K562 (cell line): ENCODE data around the gene ALDOC. TPM values are rescaled to one million over a fixed set of nuclear protein-coding genes. Genes with fewer than 3 reads are reported as not detected.
A peak's percentile ranks its signal among the peaks of the same experiment; 100 is the strongest.

Experiments
- ATAC-seq: fragments of 200-7000 bp; cut with Tn5 transposase; 3 replicates; pipeline ENCODE4 v1.9.1; 2020; ENCODE audit warnings: moderate library complexity
- BruUV-seq: library from RNA; stranded (reverse); fragments of 400-500 nt; replicated peaks from 2 replicates; lab custom pipeline; 2021; lab: Mats Ljungman, UMichigan
- CTCF ChIA-PET: fragments of 300-600 bp; formaldehyde crosslinking; extraction: SDS; loops from one replicate; lab custom pipeline; 2021; ENCODE audit warnings: low intra/inter-chr PET ratio; lab: Yijun Ruan, JAX
- POLR2A ChIA-PET: fragments of 300-600, 350-650 bp; sonication (Branson Sonifier 250); formaldehyde crosslinking; extraction: SDS; loops from one replicate; lab custom pipeline; 2021; ENCODE audit warnings: antibody characterized with exemption, inconsistent platforms; lab: Yijun Ruan, JAX
- DNase-seq, 4 experiments: peaks; one replicate each; pipeline versions ENCODE4 v3.0.0 to v3.0.0-alpha.2; 2011 to 2018; ENCODE audit warnings: low spot score in 3 of 4, mixed read lengths in 3 of 4; ENCODE audit errors: extremely low read depth in 1 of 4
- FAIRE-seq: peaks from 2 replicates; lab custom pipeline; 2011; peaks lifted over from hg19 to GRCh38; lab: Jason Lieb, UNC
- H2AFZ ChIP-seq: 2 replicates; pipeline ENCODE4 v1.6.0; 2011; ENCODE audit warnings: low read depth, low read length, control low read depth, inconsistent platforms
- H3K27ac ChIP-seq: fragments of 200-600 bp; 3 replicates; pipeline ENCODE4 v1.8.0; 2011; ENCODE audit warnings: low read depth, mild to moderate bottlenecking, control low read depth, inconsistent platforms, low read length, moderate library complexity, mixed read lengths; ENCODE audit errors: extremely low read depth
- H3K27me3 ChIP-seq, 2 experiments: fragments of 300-600 bp in 1 of 2; 2 replicates in 1 of 2; 3 replicates in 1 of 2; pipeline versions ENCODE4 v1.6.0 to v1.8.0; 2011; ENCODE audit warnings: inconsistent platforms in 2 of 2, low read length in 2 of 2, mild to moderate bottlenecking in 1 of 2, mixed read lengths in 1 of 2, moderate library complexity in 1 of 2; ENCODE audit not compliant: control insufficient read depth in 2 of 2, insufficient read depth in 2 of 2
- H3K36me3 ChIP-seq: fragments of 300-600 bp; 3 replicates; pipeline ENCODE4 v1.8.0; 2011; ENCODE audit warnings: mild to moderate bottlenecking, low read length, inconsistent platforms; ENCODE audit not compliant: control insufficient read depth, insufficient read depth
- H3K4me1 ChIP-seq, 2 experiments: fragments of 200-600 bp in 1 of 2; replicated peaks in 1 of 2; 2 replicates in 1 of 2; 3 replicates in 1 of 2; pipeline versions ENCODE4 v1.5.1 to v1.8.0; 2011; ENCODE audit warnings: inconsistent platforms in 2 of 2, low read length in 2 of 2, mild to moderate bottlenecking in 1 of 2, mixed read lengths in 1 of 2, moderate library complexity in 1 of 2; ENCODE audit not compliant: control insufficient read depth in 2 of 2, insufficient read depth in 2 of 2
- H3K4me2 ChIP-seq: 2 replicates; pipeline ENCODE4 v1.6.1; 2011; ENCODE audit warnings: low read length, control low read depth, inconsistent platforms, mixed read lengths; ENCODE audit not compliant: insufficient read depth
- H3K4me3 ChIP-seq: fragments of 200-600 bp; sonication (generic), shearing (Covaris generic); 2 replicates; pipeline ENCODE4 v1.5.1; 2016; ENCODE audit warnings: control low read depth, inconsistent platforms
- H3K79me2 ChIP-seq: fragments of 200-600 bp; 3 replicates; pipeline ENCODE4 v1.8.0; 2011; ENCODE audit warnings: low read length, inconsistent platforms; ENCODE audit not compliant: control insufficient read depth, insufficient read depth
- H3K9ac ChIP-seq, 2 experiments: 2 replicates each; pipeline versions ENCODE4 v1.6.0 to v1.6.1; 2011; ENCODE audit warnings: low read depth in 2 of 2, low read length in 2 of 2, control low read depth in 1 of 2, inconsistent platforms in 1 of 2, mild to moderate bottlenecking in 1 of 2, mixed read lengths in 1 of 2; ENCODE audit not compliant: insufficient read depth in 1 of 2
- H3K9me1 ChIP-seq: one replicate; pipeline ENCODE4 v1.6.0; 2011; ENCODE audit warnings: inconsistent platforms, mild to moderate bottlenecking, low read length, moderate library complexity; ENCODE audit not compliant: control insufficient read depth, insufficient read depth
- H3K9me3 ChIP-seq: replicated peaks from 2 replicates; pipeline ENCODE4 v1.5.1; 2011; ENCODE audit warnings: low read depth, low read length, inconsistent platforms; ENCODE audit not compliant: control insufficient read depth, insufficient read depth
- H4K20me1 ChIP-seq: replicated peaks from 2 replicates; pipeline ENCODE4 v1.6.1; 2011; ENCODE audit warnings: low read length, inconsistent platforms, mixed read lengths; ENCODE audit not compliant: control insufficient read depth, insufficient read depth
- EGR1 ChIP-seq: fragments of 450-650 bp; conservative IDR thresholded peaks from 2 replicates; pipeline ENCODE4 v1.6.1; 2017; ENCODE audit warnings: mild to moderate bottlenecking
- ELF2 ChIP-seq: fragments of 250-450 bp; sonication (Bioruptor Pico); IDR thresholded peaks from 2 replicates; pipeline ENCODE4 v1.5.0; 2021; ENCODE audit warnings: mild to moderate bottlenecking
- FOS ChIP-seq: IDR thresholded peaks from 3 replicates; pipeline ENCODE4 v1.6.1; 2011; ENCODE audit not compliant: insufficient read length; ENCODE audit errors: extremely low read depth
- KAT8 ChIP-seq: fragments of 450-650 bp; IDR thresholded peaks from 2 replicates; pipeline ENCODE4 v1.6.1; 2016; ENCODE audit warnings: low read depth, mild to moderate bottlenecking
- NFIC ChIP-seq: fragments of 450-650 bp; IDR thresholded peaks from 2 replicates; pipeline ENCODE4 v1.6.1; 2017; ENCODE audit warnings: mild to moderate bottlenecking, inconsistent platforms
- RBBP5 ChIP-seq: fragments of 200-600 bp; sonication (generic); IDR thresholded peaks from 2 replicates; pipeline ENCODE4 v1.6.1; 2012; ENCODE audit warnings: borderline replicate concordance, mild to moderate bottlenecking, low read length, control low read depth, inconsistent platforms; ENCODE audit not compliant: insufficient read depth, poor library complexity, severe bottlenecking
- RBM22 ChIP-seq: fragments of 200-400 bp; formaldehyde crosslinking; IDR thresholded peaks from 2 replicates; pipeline ENCODE4 v1.6.1; 2018; ENCODE audit warnings: low read length, low read depth; ENCODE audit not compliant: poor library complexity, severe bottlenecking
- RBM25 ChIP-seq: fragments of 200-400 bp; formaldehyde crosslinking; IDR thresholded peaks from 2 replicates; pipeline ENCODE4 v1.6.1; 2018; ENCODE audit warnings: low read length, low read depth, moderate library complexity; ENCODE audit not compliant: severe bottlenecking
- SAP30 ChIP-seq: fragments of 200-600 bp; sonication (generic); IDR thresholded peaks from 2 replicates; pipeline ENCODE4 v1.6.1; 2012; ENCODE audit warnings: borderline replicate concordance, low read depth, mild to moderate bottlenecking, moderate library complexity, low read length, control low read depth, inconsistent platforms; ENCODE audit not compliant: insufficient read depth, poor library complexity, severe bottlenecking
- SMARCA4 ChIP-seq: fragments of 450-650 bp; IDR thresholded peaks from 2 replicates; pipeline ENCODE4 v1.6.1; 2016
- TAF15 ChIP-seq: fragments of 200-400 bp; formaldehyde crosslinking; IDR thresholded peaks from 2 replicates; pipeline ENCODE4 v1.6.1; 2017; ENCODE audit warnings: mild to moderate bottlenecking, low read depth, low read length, moderate library complexity
- ZNF431 ChIP-seq: sonication (generic); formaldehyde crosslinking; IDR thresholded peaks from 2 replicates; pipeline ENCODE4 v1.8.0; 2022; ENCODE audit warnings: mild to moderate bottlenecking, missing genetic modification reagents
- ZNF584 ChIP-seq: fragments of 200-800 bp; sonication (Bioruptor generic); IDR thresholded peaks from 2 replicates; pipeline ENCODE4 v1.6.1; 2016; ENCODE audit warnings: low read depth, mild to moderate bottlenecking, missing genetic modification characterization, missing compliant biosample characterization
- WGBS: fragments of 100-300 bp; shearing (Covaris generic); methylation state at CpG from one replicate; pipeline ENCODE4 v1.1.6; 2016; ENCODE audit warnings: low coverage, mixed read lengths; ENCODE audit not compliant: insufficient coverage; ENCODE audit errors: missing lambda C conversion rate; 5-methylcytosine and 5-hydroxymethylcytosine counted together
- in situ Hi-C: fragments of 300-500 bp; cut with MboI; formaldehyde crosslinking; loops from 4 replicates; pipeline ENCODE4 v1.15.0; 2018; ENCODE audit warnings: inconsistent platforms, mixed read lengths
- intact Hi-C: fragments of 100-400 bp; cut with micrococcal nuclease; formaldehyde crosslinking; loops from 2 replicates; pipeline ENCODE4 v1.14.2; 2022
- polyA plus RNA-seq, 8 experiments: library from polyadenylated mRNA; depleted of rRNA in 4 of 8; stranded (reverse) in 5 of 8; unstranded in 3 of 8; fragments of >200 nt; fragmentation: Nextera tagmentation in 2 of 8; fragmentation: Illumina TruSeq in 1 of 8; extraction: Ambion mirVana in 2 of 8; extraction: Trizol in 1 of 8; gene quantifications; 2 replicates each; pipeline versions ENCODE4 v1.2.1 to v1.2.3, GENCODE V29; 2011 to 2014; ENCODE audit warnings: inconsistent platforms in 1 of 8, missing spikeins in 1 of 8
- total RNA-seq, 7 experiments: library from RNA; depleted of rRNA in 6 of 7; stranded (reverse); fragments of >200 nt in 6 of 7; fragmentation: Illumina TruSeq in 2 of 7; extraction: Trizol in 2 of 7; gene quantifications; 2 replicates each; pipeline versions ENCODE4 v1.2.1 to v1.2.3, GENCODE V29; 2011 to 2021; ENCODE audit warnings: low replicate concordance in 1 of 7
- TF ChIP-seq, protein P1 (sequence below), 2 experiments: fragments of 450-650 bp; conservative IDR thresholded peaks; 2 replicates each; pipeline ENCODE4 v1.6.1; 2017; ENCODE audit warnings: mild to moderate bottlenecking in 2 of 2, moderate library complexity in 2 of 2
- TF ChIP-seq, protein P2 (sequence below): fragments of 450-650 bp; IDR thresholded peaks from 2 replicates; pipeline ENCODE4 v1.6.1; 2016; ENCODE audit warnings: borderline replicate concordance
- TF ChIP-seq, protein P3 (sequence below): fragments of 200-800 bp; sonication (Bioruptor generic); IDR thresholded peaks from 2 replicates; pipeline ENCODE4 v1.6.1; 2017; ENCODE audit warnings: missing genetic modification characterization, missing compliant biosample characterization

Gene ALDOC
- total and polyA plus RNA-seq, 9 of the 15 experiments (the other 6 are each of a cell fraction or from before 2014, with no cell fraction given) = 43.2 to 263 (median 99.2) TPM

DNA sequence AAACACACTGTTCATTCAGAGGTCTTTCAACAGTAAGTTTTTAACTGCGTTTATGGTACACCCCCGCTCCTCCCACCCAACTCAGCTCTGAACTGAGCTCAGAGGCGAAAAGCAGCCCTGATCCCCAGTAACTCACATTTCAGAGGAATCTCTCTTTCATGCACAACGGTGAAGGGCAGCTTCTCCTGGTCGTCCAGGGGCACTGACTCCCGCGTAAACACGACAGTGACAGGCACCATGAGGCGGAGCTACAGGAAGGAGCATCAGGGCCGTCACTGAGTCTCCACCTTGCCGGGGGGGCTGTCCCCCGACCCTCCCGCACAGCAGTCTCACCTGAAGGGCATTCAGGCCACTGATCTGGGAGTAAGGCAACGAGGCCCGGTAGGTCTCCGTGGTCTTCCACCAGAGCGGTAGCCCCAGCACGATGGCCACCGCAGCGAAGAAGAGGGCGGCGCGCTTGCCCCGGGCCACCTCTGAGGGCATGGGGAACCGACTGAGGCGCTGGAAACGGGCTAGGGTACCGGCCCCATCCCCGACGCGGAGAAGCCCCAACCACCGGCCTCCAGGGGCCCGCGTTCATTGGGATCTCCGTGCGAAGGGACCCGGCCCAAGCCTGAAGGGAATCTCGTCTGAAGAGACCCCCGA lies 5.9 kb downstream of the ALDOC start:
- intact Hi-C loops = loop anchor here (2.0 kb wide), 1 partner anchor 28 kb away; the partner anchor contains the start of gene SPAG5
- ATAC-seq = peak; percentile 76
- Histone ChIP-seq H3K27me3 (no peaks in the 10 kb centered on the region), H3K9me1 (peaks cover 18% of the 10 kb centered on the region), H3K79me2 (peaks cover 72% of the 10 kb centered on the region), H3K4me2 (peak overlapping the region; percentile 85), H3K9me3 (no peaks in the 10 kb centered on the region), H3K27ac (peak overlapping the region; percentile 74), H3K36me3 (peaks cover 57% of the 10 kb centered on the region), H3K9ac (peak overlapping the region; percentile 77 to 97), H3K4me3 (peak overlapping the region; percentile 82), H2AFZ (peak overlapping the region; percentile 95), H3K4me1 (peaks cover 24 to 25% of the 10 kb centered on the region in 2 experiments; a peak in 4 of 5 replicates), H4K20me1 (0 out of 2 replicates have a peak, but pooled peaks cover 8% of the 10 kb centered on the region)
- DNase-seq = peak; percentile 61 to 81 (median 68)
- under 1% methylated on average over 38 of the region's 39 CpGs for WGBS
- in situ Hi-C loops = no loop called here
- ChIA-PET CTCF (no interaction called here), POLR2A (interaction anchor here (0.6 to 4.8 kb wide), 21 partner anchors 8 to 713 kb away, joined by 3 to 26 read pairs (median 4); partner anchors contain the start of genes RPL23A, SLC46A1 and UNC119)
- no TSS peak for BruUV-seq
- FAIRE-seq = peak; percentile 70
- no peak; the same call in 1 of the 2 replicates for TF ChIP-seq NFIC
- TF ChIP-seq ZNF431 (CRISPR knock-in tag) = 0 out of 2 replicates have a peak, but pooled peaks have one; percentile 21
- no peak for TF ChIP-seq ELF2 (CRISPR knock-in tag)
- TF ChIP-seq SMARCA4 = no peak
- no peak for TF ChIP-seq KAT8
- TF ChIP-seq TAF15 = no peak
- no peak for TF ChIP-seq RBM25
- no peak for TF ChIP-seq RBM22
- TF ChIP-seq RBBP5 = peak; percentile 38
- TF ChIP-seq, protein P1, sequence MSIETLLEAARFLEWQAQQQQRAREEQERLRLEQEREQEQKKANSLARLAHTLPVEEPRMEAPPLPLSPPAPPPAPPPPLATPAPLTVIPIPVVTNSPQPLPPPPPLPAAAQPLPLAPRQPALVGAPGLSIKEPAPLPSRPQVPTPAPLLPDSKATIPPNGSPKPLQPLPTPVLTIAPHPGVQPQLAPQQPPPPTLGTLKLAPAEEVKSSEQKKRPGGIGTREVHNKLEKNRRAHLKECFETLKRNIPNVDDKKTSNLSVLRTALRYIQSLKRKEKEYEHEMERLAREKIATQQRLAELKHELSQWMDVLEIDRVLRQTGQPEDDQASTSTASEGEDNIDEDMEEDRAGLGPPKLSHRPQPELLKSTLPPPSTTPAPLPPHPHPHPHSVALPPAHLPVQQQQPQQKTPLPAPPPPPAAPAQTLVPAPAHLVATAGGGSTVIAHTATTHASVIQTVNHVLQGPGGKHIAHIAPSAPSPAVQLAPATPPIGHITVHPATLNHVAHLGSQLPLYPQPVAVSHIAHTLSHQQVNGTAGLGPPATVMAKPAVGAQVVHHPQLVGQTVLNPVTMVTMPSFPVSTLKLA (conservative IDR thresholded peaks at IDR 0.05) = peak; percentile 82 to 87
- TF ChIP-seq, protein P2, sequence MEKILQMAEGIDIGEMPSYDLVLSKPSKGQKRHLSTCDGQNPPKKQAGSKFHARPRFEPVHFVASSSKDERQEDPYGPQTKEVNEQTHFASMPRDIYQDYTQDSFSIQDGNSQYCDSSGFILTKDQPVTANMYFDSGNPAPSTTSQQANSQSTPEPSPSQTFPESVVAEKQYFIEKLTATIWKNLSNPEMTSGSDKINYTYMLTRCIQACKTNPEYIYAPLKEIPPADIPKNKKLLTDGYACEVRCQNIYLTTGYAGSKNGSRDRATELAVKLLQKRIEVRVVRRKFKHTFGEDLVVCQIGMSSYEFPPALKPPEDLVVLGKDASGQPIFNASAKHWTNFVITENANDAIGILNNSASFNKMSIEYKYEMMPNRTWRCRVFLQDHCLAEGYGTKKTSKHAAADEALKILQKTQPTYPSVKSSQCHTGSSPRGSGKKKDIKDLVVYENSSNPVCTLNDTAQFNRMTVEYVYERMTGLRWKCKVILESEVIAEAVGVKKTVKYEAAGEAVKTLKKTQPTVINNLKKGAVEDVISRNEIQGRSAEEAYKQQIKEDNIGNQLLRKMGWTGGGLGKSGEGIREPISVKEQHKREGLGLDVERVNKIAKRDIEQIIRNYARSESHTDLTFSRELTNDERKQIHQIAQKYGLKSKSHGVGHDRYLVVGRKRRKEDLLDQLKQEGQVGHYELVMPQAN = 0 out of 2 replicates have a peak, but pooled peaks have one; percentile 26
- TF ChIP-seq, protein P3, sequence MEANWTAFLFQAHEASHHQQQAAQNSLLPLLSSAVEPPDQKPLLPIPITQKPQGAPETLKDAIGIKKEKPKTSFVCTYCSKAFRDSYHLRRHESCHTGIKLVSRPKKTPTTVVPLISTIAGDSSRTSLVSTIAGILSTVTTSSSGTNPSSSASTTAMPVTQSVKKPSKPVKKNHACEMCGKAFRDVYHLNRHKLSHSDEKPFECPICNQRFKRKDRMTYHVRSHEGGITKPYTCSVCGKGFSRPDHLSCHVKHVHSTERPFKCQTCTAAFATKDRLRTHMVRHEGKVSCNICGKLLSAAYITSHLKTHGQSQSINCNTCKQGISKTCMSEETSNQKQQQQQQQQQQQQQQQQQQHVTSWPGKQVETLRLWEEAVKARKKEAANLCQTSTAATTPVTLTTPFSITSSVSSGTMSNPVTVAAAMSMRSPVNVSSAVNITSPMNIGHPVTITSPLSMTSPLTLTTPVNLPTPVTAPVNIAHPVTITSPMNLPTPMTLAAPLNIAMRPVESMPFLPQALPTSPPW (CRISPR knock-in tag) = peak; percentile 73
- TF ChIP-seq EGR1 = 0 out of 2 replicates have a peak, but pooled peaks have one; percentile 45
- TF ChIP-seq ZNF584 (CRISPR knock-in tag) = no peak
- TF ChIP-seq FOS = no peak
- peak; percentile 39 for TF ChIP-seq SAP30
